Mononuclear cell (primary cell): ENCODE results near the gene UGGT2. TPM values are rescaled to one million over a fixed set of nuclear protein-coding genes. Genes with fewer than 3 reads are reported as not detected.
"Not testable (repeated sequence)": the region's sequence is repeated elsewhere in the genome, so short reads cannot be mapped to it uniquely, and the experiment has no call there.

Experiments
- H3K27me3 ChIP-seq: 2 replicates; pipeline ENCODE4 v1.6.0; 2011; ENCODE audit warnings: low read length, control low read depth; ENCODE audit not compliant: insufficient read depth
- H3K4me1 ChIP-seq: 2 replicates; pipeline ENCODE4 v1.5.1; 2011; ENCODE audit warnings: mild to moderate bottlenecking, low read length, control low read depth; ENCODE audit not compliant: insufficient read depth
- H3K4me3 ChIP-seq: 2 replicates; pipeline ENCODE4 v1.5.1; 2011; ENCODE audit warnings: mild to moderate bottlenecking, low read length, moderate library complexity
- H3K9me3 ChIP-seq: 2 replicates; pipeline ENCODE4 v1.5.1; 2011; ENCODE audit warnings: low read depth, mild to moderate bottlenecking, control low read depth, low read length
- total RNA-seq: library from RNA; depleted of rRNA; stranded (reverse); fragments of >200 nt; gene quantifications from one replicate; pipeline ENCODE4 v1.2.3, GENCODE V29; 2012

The UGGT2 gene
- total RNA-seq, 1 donor, result 4.3 TPM

DNA sequence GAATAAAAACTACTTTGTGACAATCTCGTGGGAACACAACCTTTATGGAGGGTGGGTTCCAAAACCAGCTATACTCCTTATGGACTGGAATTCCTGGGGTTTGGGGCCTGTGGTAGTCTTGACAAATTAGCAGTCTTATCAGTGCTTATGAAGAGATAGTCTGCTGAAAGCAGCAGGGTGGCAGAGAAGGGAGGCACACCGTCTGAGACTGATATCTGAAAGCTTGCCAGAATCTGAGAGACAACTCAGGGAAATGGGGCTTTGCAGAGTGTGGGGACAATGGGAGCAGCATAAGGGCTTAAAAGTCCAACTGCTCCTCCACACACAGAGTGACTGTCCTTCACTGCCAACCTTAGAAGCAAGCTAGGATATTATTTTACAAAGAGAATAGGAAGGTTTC lies 95.9 kb downstream of the UGGT2 start:
- no peak overlapping the region for H3K4me3 ChIP-seq
- peaks cover 13% of the 10 kb centered on the region for H3K9me3 ChIP-seq
- H3K4me1 ChIP-seq, result no peaks in the 10 kb centered on the region
- H3K27me3 ChIP-seq, result no peaks in the 10 kb centered on the region

DNA sequence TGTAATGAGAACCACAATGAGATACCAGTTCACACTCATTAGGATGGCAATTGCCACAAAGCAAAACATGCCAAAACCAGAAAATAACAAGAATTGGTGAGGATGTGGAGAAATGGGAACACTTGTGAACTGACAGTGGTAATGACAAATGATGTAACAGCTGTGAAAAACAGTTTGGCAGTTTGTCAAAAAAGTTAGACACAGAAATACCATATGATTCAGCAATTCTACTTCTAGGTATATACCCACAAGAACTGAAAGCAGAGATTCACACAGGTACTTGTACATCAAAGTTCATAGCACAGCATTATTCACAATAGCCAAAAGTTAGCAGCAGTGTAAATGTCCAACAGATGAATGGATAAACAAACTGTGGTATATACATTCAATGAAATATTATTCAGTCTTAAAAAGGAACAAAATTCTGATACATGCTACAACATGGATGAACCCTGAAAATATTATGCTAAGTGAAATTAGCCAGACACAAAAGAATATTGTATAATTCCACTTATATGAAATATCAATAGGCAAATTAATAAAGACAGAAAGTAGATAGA lies 96.5 kb downstream of the UGGT2 start:
- peaks cover 13% of the 10 kb centered on the region for H3K9me3 ChIP-seq
- no peaks in the 10 kb centered on the region for H3K27me3 ChIP-seq
- H3K4me1 ChIP-seq, result no peaks in the 10 kb centered on the region
- H3K4me3 ChIP-seq, result no peak overlapping the region

DNA sequence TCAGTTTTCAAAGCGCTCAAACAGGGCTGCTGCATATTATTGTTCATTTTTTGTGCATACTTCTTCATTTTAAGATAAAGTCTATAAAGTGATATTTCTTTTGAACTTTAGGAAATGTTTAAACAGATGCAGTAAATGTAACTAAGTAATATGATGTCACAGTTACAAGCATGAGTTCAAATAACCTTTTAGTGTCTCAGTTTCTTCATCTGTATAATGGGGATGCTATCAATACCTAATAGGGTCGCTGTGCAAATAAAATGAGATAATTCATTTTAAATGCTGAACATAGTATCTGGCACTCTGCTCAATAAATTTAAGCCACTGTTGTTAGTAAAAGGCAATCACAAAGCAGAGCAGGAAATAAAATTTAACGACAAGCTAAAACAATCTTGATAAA lies 97.5 kb downstream of the UGGT2 start:
- H3K4me1 ChIP-seq, result no peaks in the 10 kb centered on the region
- H3K27me3 ChIP-seq, result no peaks in the 10 kb centered on the region
- peaks cover 10% of the 10 kb centered on the region for H3K9me3 ChIP-seq
- H3K4me3 ChIP-seq, result no peak overlapping the region

DNA sequence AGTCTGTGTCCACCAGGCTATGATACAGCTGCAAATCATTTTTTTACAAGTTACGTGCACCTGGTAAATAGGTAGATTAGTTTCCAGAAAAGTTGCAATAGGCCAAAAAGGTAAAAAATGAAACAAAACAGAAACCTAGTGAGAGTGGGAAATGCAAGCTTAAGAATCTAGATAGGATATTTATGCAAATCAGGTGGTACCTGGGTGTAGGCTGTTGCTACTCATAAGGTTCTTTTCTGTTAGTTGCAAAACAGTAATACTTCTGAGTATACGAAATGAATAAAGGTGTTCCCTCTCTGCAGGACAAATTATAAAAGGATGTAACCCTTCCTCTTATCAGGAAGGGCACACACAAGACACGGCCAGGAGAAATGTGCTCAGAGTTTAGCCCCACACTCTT lies 97.9 kb downstream of the UGGT2 start:
- H3K4me1 ChIP-seq, result no peaks in the 10 kb centered on the region
- peaks cover 6% of the 10 kb centered on the region for H3K9me3 ChIP-seq
- H3K4me3 ChIP-seq, result no peak overlapping the region
- H3K27me3 ChIP-seq, result no peaks in the 10 kb centered on the region

DNA sequence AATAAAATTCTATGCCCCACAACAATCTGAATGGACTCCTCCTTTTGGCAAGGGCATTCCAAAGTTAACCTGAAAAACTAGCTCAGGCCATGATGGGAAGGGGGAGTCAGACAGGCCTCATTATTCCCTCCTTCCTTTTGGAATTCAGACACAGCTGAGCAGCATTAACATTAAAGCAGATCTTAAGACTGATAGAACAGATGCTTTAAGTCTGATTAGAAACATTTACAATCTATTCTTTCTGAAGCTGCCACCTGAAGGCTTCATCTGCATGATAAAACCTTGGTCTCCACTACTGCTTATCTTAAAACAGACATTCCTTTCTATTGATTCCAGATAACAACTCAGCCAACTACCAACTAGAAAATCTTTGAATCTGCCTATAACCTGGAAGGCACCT lies 98.9 kb downstream of the UGGT2 start:
- no peaks in the 10 kb centered on the region for H3K27me3 ChIP-seq

DNA sequence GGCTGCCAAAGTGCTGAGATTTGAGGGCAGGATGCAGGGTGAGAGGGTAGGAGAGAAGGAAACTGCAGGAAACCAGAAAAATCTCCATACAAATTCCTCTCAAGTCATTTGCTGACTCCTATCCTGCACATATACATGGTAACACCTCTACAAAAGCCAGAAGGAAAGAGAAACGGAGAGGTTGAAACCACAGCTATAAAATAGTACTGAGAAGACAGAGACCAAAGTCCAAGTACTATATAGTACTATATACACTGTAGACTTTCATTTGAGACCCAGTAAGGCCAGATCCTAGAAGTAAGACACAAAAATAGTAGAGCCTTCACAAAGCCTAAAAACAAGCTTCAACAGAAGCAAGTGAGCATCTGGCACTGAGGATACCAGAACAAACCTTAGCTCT lies 103.1 kb downstream of the UGGT2 start:
- no peak overlapping the region for H3K4me3 ChIP-seq
- no peaks in the 10 kb centered on the region for H3K4me1 ChIP-seq
- H3K27me3 ChIP-seq, result no peaks in the 10 kb centered on the region
- H3K9me3 ChIP-seq, result no peaks in the 10 kb centered on the region

More for the DNA sequence above, 98.9 kb downstream of the UGGT2 start:
- no peaks in the 10 kb centered on the region for H3K4me1 ChIP-seq
- no peak overlapping the region for H3K4me3 ChIP-seq
- H3K9me3 ChIP-seq, result no peaks in the 10 kb centered on the region

DNA sequence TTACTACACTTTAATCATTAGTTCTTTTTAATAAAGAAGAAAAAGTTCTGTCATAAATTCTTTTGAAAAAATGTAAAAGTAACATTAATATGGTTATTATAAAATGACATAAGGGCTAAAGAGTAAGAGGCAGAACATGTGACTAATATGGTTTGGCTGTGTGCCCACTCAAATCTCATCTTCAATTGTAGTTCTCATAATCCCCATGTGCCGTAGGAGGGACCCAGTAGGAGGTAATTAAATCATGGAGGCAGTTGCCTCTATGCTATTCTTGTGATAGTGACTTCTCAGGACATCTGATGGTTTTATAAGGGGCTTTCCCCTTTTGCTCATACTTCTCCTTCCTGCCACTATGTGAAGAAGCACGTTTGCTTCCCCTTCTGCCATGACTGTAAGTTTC lies 104.5 kb downstream of the UGGT2 start:
- no peak overlapping the region for H3K4me3 ChIP-seq
- H3K9me3 ChIP-seq, result no peaks in the 10 kb centered on the region
- H3K27me3 ChIP-seq, result no peaks in the 10 kb centered on the region
- no peaks in the 10 kb centered on the region for H3K4me1 ChIP-seq

DNA sequence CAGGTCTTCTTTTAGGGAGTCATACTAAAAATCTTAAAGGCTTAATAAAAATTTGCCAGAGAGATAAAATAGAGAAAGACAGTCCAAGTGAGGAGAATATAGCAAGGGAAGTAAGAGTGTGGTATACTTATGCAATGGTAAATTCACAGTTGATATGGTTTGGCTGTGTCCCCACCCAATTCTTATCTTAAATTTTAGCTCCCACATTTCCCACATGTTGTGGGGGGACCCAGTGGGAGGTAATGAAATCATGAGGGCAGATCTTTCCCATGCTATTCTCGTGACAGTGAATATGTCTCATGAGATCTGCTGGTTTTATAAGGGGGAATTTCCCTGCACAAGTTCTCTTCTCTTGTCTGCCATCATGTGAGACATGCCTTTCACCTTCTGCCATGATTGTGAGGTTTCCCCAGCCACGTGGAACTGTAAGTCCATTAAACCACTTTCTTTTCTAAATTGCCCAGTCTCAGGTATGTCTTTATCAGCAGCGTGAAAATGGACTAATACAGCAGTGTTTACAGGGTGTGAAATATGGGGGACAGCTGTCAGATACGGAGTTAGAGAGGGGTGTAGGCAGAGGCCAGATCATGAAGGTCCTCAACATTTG lies 115.4 kb downstream of the UGGT2 start:
- Histone ChIP-seq H3K4me1 (no peaks in the 10 kb centered on the region), H3K4me3 (no peak overlapping the region), H3K27me3 (no peaks in the 10 kb centered on the region)

DNA sequence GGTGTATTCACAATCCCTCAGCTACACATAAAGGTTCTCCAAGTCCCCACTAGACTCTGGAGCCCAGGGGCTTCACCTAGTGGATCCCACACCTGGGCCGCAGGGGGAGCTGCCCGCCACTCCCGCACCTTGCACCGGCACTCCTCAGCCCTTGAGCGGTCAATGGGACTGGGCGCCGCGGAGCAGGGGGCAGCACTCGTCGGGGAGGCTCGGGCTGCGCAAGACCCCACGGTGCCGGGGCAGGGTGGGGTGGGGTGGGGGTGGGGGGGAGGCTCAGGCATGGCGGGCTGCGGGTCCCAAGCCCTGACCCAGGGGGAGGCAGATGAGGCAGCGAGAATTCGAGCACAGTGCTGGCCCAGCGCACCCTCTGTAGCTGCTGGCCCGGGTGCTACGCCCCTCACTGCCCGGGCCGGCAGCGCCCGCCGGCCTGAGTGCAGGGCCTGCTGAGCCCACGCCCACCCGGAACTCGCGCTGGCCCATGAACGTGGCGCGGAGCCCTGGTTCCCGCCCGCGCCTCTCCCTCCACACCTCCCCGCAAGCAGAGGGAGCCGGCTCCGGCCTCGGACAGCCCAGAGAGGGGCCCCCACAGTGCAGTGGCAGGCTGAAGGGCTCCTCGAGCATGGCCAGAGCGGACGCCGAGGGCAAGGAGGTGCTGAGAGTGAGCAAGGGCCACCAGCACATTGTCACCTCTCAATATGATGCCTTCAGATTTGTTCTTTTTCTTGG lies 121.7 kb downstream of the UGGT2 start:
- no peaks in the 10 kb centered on the region for H3K4me1 ChIP-seq
- no peaks in the 10 kb centered on the region for H3K9me3 ChIP-seq
- H3K27me3 ChIP-seq, result no peaks in the 10 kb centered on the region
- H3K4me3 ChIP-seq, result no peak overlapping the region

More for the DNA sequence above, 115.4 kb downstream of the UGGT2 start:
- no peaks in the 10 kb centered on the region for H3K9me3 ChIP-seq

DNA sequence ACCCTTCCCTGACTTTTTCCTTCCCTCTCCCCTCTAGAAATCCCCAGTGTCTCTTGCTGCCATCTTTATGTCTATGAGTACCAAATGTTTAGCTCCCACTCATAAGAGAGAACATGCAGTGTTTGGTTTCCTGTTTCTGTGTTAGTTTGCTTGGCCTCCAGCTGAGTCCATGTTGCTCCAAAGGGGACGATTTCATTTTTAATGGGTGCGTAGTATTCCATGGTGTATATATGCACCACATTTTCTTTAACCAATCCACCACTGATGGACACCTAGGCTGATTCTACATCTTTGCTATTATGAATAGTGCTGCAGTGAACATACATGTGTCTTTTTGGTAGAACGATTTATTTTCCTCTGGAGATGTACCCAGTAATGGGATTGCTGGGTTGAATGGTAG lies 123.8 kb downstream of the UGGT2 start:
- no peak overlapping the region for H3K4me3 ChIP-seq
- no peaks in the 10 kb centered on the region for H3K9me3 ChIP-seq
- no peaks in the 10 kb centered on the region for H3K27me3 ChIP-seq
- no peaks in the 10 kb centered on the region for H3K4me1 ChIP-seq

DNA sequence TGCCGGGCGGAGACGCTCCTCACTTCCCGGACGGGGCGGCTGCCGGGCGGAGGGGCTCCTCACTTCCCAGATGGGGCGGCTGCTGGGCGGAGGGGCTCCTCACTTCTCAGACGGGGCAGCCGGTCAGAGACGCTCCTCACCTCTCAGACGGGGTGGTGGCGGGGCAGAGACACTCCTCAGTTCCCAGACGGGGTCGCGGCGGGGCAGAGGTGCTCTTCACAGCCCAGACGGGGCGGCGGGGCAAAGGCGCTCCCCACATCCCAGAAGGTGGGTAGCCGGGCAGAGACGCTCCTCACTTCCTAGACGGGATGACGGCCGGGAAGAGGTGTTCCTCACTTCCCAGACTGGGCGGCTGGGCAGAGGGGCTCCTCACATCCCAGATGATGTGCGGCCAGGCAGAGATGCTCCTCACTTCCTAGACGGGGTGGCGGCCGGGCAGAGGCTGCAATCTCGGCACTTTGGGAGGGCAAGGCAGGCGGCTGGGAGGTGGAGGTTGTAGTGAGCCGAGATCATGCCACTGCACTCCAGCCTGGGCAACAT lies 124.8 kb downstream of the UGGT2 start:
- H3K27me3 ChIP-seq, H3K4me3 ChIP-seq, H3K9me3 ChIP-seq, H3K4me1 ChIP-seq: not testable (repeated sequence)

DNA sequence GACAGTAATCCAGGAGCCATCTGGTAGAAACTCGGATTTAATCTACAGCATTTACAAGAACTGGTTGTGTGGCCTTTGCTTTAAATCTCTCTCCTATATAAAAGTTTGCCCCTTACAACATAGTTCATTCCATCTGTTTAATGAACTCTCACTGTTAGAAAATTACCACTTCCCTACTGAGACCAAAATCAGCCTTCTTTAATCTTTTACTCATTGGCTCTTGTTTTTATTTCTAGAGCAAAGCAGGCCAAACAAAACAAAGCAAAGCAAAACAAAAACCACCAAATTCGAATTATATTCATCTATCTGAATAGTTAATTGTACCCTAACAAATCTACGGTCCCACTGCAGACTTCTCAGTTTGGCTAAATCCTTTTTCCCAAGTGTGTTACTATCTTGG lies 127.0 kb downstream of the UGGT2 start:
- Histone ChIP-seq H3K4me1 (no peaks in the 10 kb centered on the region), H3K4me3 (no peak overlapping the region), H3K27me3 (no peaks in the 10 kb centered on the region), H3K9me3 (no peaks in the 10 kb centered on the region)

DNA sequence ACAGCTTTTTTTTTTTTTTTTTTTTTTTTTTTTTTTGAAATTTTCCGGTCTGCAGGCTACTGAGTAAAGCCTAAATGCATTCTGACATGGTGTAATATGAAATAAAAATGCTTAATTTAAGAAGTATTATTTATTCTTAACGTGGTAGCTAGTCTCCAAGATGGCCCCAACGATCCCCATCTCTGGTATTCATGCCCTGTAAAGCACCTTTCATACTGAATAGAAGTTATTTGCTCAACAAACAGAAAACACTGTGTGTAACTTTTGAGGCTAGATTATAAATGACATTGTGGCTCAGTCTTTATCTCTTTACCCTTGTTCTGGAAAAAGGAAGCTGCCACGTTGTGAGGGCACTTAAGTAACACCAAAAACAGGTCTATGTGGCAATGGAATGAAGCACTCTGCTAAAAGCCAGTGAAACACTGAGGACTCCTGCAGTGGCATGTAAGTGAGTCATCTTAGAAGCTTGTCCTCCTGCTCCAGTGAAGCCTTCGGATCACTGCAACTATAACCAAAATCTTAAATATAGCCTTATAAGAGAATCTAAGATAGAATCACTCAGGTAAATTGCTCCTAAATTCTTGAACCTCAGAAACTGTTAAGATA lies 128.7 kb downstream of the UGGT2 start:
- Histone ChIP-seq H3K4me1 (no peaks in the 10 kb centered on the region), H3K27me3 (no peaks in the 10 kb centered on the region), H3K9me3 (no peaks in the 10 kb centered on the region), H3K4me3 (no peak overlapping the region)

DNA sequence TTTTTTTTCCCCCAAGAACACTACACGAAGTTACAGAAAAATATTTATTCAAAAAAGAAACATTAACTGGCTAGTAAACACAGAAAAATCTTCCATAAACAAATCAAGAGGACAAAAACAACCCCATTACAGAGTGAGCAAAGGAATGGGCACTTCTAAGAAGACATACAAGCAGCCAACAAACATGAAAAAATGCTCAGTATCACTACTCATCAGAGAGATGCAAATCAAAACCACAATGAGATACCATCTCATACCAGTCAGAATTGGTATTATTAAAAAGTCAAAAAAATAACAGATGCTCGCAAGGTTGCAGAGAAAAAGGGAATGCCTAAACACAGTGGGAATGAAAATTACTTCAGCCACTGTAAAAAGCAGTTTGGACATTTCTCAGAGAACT lies 131.7 kb downstream of the UGGT2 start:
- no peaks in the 10 kb centered on the region for H3K4me1 ChIP-seq
- no peaks in the 10 kb centered on the region for H3K9me3 ChIP-seq
- H3K27me3 ChIP-seq, result no peaks in the 10 kb centered on the region
- H3K4me3 ChIP-seq, result no peak overlapping the region

DNA sequence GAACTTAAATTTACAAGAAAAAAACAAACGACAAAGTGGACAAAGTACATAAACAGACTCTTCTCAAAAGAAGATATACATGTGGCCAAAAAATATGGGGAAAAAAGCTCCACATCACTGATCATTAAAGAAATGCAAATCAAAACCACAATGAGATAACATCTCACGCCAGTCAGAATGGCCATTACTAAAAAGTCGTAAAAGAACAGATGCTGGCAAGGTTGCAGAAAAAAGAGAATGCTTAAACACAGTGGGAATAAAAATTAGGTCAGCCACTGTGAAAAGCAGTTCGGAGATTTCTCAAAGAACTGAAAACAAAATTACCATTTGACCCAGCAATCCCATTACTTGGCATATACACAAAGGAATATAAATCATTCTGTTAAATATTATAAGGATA lies 132.7 kb downstream of the UGGT2 start:
- H3K9me3 ChIP-seq, result no peaks in the 10 kb centered on the region
- no peaks in the 10 kb centered on the region for H3K4me1 ChIP-seq
- H3K4me3 ChIP-seq, result no peak overlapping the region
- H3K27me3 ChIP-seq, result no peaks in the 10 kb centered on the region
